Kidney tubule cell (primary cell): ENCODE results near the gene ARHGEF9.

Experiments
- DNase-seq: peaks from one replicate; pipeline ENCODE4 v3.0.0-alpha.2; 2018; ENCODE audit warnings: low spot score

ARHGEF9 gene

DNA sequence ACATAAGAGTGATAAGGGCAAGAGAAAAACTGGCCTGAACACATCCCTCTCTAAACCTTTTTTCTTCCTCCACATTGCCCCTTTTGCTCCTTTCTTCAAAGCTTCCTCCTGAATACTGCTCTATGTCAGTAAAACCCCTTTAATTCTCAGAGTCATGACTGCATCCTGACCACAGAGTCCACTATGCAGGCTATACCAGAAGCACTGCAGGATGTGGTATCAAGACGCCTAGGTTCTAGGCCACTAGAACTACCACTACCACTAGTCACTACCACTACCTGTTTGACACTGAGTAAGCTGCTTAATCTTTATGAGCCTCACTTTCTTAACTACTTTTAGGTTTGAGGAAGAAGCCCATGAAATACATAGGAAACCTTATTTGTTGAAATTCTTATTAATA is 38.7 kb downstream of the ARHGEF9 start:
- peak; percentile 20 for DNase-seq

DNA sequence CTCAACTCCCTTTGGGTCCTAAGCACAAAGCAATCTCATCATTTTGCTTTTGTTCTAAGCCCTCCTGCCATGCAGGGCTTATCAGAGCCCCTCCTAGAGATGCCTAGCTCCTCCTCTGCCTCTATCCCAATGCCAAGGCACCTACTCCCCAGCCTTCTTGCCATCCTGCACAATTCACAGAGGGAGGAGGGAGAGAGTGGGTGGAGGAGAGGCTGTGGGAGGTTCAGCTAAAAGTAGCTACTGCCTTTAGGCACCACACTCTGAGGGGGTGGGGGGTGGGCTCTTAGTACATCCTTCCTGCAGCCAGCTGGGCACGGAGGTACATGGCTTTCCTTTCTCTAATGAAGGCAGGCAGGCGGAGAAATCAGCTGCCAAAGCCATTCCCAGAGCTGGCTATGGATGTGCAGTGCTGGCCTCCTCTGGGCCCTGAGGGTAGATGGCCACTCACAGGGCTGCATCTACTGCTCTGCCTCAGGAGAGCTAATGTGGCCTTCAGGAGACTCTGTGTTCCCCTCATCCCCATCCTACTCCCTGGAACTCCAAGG is 40.1 kb downstream of the ARHGEF9 start:
- DNase-seq: no peak

DNA sequence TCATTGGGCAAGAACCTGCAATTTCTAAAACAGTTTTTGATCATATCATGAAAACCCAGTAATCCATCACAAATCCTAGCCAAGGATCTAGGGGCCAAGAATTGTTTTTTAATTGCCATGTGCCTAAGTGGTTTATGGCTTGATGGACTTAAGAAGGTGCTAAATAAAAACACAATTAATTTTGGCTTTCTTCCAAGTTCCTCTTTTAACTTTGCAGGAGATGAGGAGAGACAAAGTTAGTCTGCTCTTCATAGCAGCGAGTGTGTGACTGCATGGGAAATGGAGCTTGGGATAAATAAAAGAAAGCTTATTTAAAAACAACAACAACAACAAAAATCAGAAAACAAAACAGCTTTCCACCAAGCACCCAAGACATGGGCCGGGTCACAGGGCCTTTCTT is 41.4 kb downstream of the ARHGEF9 start:
- DNase-seq: no peak

DNA sequence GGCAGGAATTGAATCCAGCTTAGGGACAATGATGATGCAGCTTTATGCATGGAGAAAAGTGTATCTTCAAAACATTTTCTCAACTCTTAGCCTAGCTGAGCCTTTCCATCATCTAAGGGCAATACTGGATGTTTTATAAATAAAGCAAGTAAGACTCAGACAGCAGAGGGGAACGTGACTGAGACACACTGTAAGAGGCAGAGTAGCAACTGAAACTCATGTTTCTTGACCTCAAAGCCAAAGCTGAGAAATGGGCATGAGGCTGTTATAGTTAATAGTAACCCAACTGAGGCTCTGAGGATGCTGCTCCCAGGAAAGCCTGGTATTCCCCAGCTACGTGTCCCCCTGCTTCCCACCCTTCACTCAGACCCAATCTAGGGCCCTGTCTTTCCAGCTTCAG is 44.6 kb downstream of the ARHGEF9 start:
- no peak for DNase-seq

DNA sequence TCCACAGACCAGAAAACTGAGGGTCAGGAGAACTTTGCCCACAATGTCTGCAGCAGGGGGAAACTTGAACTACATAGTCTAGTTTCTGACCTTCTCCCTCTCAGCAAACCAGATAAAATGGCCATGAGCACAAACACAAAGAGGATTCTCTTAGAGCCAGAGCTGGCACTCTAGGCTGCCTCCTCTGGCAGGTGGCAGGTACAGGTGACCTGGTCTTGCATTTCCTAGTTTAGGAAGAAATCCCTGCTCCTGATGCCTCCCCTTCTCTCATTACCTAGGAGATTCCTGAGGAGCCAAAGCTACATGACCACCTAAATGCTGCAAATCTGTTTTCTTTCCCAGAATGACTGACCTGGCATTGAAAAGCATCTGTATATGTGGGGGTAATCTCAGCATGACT is 45.1 kb downstream of the ARHGEF9 start:
- DNase-seq: no peak

DNA sequence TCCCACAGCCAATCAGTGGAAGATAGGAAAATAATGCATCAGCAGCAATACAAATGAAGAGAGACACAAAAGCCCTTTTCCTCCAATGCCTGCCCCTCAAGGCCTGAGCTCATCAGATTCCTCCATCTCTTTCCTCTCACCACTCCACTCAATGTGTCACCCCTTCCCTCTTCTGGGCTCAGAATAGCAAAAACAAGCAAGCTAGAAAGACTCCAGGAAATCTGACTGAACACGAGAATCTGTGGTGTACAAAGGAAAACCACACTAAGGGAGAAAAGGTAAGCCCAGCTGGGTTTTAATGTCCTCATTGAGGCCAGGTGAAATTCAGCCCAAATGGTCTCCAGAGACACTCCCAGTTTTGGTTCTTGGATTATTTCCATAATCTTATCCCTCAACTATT is 46.3 kb downstream of the ARHGEF9 start:
- DNase-seq: no peak

DNA sequence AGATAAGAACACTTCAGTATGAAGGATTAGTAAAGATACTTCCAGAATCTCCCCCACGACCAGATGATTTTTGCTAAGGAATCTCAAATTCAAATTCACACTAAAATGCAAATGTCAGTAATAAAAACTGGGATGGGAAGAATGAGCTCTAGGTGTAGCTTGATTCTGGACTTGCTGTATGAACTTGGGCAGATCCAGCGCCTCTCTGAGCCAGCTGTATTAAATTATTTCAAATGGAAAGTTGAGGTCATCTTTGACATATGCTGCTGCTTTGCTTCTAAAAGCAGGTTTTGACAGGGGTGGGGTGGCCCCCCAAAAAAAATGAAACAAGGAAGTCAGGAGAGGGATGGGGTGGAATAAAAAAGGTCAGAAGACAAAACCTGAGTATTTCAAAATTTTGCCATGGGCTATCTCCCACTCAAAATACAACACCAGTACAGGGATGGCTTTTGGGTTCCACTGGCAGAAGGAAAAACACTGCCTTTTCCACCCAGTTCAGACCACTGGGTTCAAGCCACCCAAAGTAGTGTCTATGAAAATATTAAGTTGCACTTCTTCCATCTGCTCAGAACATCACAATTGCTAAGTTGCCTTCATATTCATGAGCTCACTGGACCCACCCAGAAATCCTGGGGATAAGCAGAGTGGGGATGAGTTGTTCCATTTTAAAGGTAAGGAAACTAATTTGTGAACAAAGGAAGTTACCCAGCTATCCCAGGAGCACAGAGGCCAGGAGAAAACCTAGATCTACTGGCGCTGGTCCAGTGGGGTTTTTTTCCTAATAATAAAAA is 47.7 kb downstream of the ARHGEF9 start:
- DNase-seq: no peak

DNA sequence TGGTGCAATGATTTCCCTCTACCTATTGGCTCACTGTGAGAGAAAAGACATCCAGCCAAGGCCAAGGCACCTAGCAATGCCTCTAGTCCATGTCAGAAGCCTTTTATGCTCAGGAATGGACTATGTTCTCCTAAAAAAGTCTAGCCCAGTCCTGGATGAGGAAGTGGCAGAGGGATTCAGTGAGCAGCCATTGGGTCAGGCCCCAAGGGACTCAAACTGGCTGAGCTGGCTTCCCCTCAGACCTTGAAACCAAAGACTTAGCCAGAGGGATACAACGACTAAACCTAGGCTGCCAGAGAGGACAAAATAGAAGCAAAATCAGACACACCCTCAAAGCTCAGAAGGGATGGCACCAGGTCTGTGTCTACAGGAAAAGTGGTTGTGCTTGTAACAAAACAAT is 49.1 kb downstream of the ARHGEF9 start:
- DNase-seq: no peak

DNA sequence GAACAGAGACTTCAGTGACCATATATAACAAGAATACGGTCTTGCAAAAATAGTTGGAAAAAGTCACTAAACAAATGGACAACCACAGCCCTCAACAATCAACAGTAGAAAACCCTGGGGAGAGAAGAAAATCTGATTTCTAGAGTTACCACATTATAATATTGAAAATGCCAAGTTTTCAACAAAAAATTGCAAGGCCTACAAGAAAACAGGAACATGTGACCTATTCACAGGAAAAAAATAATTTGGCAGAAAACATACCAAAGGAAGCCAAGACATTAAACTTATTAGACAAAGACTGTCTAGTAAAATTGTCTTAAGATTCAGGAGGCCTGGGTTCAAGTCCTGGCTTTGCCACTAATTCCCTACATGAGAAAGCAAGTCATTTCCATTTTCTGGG is 64.7 kb downstream of the ARHGEF9 start:
- no peak for DNase-seq

DNA sequence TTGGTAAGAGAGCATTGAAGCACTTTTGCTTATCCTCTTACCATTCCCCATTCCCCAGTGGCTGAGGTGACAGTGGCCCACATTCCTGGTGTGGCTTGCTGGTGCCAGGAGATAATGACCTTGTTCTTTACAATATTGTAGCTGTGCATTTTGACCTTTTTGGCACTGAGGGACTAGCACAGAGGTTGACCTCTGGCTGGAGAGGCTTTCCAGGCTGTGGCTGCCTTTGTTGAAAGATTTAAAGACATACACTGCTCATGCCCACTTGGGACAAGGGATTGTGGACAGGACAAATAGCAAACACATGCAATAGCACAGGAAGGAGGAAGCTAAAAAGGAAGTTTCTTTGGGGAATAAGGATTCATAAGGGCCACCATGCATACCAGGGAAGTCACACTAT is 65.4 kb downstream of the ARHGEF9 start:
- no peak for DNase-seq

DNA sequence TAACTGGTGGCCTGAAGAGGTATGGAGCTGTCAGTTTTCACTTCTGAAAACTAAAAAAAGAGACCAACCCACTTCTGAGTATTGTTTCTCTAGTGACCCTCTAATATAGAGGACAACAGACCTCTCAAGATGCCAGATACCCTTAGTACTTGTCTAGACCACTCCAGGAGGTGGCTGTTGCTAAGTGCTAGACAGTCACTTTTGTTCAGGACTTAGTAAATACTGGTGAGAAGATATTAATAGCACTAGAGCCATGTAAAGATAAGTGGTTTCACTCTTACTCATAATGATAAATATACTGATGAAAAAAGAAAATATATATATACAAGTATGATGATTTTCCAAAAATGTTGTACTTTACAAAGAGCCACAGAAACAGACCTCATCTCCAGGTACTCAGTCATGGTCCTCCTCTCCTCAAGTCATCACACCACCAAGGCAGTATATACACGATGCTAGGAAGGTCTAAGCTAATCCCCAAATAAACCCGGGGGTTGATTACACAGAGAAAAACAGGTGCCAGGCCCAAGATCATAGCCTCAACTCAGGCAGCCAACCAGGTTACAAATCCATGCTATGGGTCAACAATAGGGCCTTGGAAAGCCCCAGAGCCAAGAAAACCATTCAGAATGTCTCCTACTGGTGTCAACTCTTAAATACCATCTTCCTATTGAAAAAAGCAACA is 66.9 kb downstream of the ARHGEF9 start:
- DNase-seq: no peak

DNA sequence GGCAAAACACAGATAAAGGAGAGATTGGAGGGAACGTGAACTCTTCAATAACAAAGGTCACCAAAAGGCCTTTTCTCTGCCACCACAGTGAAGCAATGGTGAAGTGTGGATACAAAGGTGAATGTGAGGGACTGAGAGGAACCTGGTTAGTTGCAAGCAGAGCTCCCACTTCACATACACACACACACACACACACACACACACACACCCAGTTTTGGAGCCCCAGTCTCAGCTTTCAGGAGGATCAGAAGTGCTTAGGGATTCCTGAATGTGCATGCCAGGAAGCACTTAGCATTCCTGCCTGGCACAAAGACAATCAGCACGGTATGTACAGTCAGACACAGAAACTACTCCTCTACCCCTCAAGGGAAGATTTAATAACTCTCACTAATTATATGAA is 71.5 kb downstream of the ARHGEF9 start:
- DNase-seq: no peak

DNA sequence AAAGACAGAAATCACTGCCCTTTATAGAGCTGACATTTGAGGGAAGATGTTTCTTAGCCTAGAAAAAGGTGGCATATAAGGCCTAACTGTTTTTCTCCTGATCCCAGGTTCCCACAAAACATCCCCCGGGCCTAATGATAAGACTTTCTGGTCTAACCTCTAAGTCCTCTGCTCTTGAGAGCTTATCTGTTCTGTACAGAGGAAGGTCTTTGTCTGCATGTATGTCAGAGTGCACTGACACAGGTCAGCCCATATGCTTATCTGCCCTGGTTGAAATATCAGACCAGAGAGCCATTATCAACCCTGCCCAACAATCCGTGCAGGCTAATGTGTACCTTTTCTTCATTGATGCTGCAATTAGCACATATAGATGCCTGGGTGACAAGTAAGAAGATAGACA is 76.2 kb downstream of the ARHGEF9 start:
- DNase-seq: no peak

DNA sequence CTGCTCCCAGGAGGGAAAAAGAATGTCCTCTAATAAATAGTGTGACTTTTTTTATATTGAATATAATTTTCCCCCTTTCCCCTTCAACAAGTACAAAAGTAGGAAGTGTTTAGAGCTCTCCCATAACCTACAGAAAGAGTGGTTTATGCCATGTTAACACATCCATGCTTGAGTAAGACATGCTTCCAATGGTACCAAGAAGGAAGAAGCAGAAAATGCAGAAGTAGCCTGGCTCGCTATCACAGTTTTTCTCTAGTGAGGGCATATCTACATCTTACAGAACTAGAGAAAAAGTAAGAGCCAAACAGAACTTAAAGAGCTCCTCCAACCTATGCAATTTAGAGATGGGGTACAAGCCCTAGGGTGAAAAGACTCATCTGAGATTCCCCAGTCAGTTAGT is 82.5 kb downstream of the ARHGEF9 start:
- no peak for DNase-seq

DNA sequence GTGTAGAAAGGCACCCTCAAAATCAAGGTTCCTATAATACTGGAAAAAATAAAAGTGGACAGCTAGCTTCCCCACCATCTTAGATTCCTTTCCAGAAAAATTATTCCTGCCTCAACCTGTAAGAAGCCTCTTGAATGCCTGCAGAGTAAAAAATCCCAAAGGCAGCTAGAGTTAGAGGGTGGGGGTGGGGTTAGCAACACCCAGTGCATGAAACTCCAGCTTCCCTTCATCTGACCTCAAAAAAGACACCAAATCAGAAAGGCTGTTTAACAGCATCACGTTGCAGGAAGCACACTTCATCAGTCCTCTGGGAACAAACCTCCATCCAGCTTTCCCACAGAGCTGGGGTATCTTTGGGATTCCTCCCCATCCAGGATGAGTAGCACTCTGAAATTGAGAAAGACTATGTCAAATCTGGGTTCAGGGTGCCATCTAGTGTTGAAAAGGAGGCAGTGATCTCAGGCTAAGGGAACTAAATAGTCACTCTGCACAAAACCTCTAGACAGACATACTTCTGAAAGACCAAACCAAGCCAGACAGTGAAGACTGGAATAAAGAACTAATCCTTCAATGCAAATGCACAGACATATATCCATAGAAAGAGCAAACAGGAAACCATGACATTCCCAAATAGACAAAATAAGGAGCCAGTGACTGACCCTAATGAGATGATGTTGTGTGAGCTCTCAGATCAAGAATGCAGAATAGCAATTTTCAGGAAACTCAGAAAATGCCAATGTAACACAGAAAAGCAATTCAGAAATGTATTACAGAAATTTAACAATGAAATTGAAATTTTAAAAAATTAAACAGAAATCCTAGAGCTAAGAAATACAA is 97.9 kb downstream of the ARHGEF9 start:
- DNase-seq: peak; percentile 53

DNA sequence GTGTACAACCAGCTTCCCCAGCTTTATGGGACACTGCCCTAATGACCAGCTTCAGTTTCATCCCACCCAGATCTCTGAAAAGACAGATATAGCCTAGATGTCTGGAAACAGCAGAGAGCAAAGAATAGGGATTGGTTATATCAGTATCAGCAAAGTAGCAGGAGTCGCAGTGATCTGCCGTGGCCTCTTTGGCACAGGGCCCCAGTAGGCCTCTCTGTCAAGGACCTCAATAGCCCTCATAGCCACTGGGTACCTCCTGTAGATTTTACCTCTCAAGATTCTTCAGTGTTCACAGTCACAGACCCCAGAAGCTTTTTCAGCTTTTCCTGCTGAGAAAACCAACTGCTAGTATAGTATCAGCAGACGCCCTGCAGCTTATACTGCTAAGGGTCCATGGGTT is 104.6 kb downstream of the ARHGEF9 start:
- DNase-seq: no peak

DNA sequence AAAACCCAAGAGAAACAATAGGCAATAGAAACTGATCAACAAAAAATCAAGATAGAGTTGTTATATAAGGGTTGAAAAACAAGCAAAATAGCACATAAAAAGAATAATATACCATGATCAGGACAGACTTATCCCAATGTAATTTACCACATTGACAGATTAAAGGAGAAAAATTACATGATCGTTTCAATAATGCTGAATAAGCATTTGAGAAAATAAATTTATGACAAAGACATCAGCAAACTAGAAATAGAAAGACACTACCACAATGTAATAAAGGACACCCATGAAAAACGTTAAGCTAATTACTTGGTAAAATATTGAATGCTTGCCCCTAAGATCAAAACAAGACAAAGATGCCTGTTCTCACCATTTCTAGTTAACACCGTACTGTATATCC is 105.6 kb downstream of the ARHGEF9 start:
- DNase-seq: no peak

DNA sequence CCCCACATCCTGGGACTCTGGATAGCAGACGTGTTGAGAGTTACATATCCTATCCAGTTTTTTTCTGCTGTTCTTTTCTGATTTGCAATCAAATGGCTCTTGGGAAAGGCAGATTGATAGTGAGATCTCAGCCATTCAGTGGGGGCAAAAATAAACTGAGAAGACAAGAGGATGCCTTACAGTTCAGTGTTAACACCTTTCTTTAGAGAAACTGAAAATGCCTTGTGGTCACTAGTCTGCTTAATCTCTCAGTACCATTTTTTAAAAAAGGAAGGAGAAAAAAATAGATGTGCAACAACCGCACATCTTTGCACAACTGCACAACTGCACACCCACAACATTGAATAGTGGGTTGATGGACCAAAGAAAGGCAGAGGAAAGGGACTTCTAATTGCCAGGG is 109.3 kb downstream of the ARHGEF9 start:
- no peak for DNase-seq

DNA sequence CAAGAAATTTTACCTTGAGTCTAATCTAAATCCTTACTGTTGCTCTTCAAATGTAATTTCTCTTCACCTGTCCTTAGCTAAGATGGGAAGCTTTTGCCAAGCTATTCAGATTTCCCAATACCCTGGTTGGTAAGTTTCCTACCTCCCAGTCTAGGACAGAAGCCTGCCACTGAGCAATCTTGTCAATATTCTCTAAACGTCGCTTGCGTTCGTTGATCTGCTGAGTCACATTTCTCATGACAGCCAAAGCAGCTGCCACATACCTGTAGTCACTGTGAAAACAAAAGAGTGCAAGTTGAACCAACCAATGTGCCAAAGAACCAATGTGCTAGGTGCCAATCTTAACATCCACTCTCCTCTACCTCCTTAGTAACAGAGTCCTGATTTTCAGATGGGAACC is 111.1 kb downstream of the ARHGEF9 start:
- DNase-seq: no peak

DNA sequence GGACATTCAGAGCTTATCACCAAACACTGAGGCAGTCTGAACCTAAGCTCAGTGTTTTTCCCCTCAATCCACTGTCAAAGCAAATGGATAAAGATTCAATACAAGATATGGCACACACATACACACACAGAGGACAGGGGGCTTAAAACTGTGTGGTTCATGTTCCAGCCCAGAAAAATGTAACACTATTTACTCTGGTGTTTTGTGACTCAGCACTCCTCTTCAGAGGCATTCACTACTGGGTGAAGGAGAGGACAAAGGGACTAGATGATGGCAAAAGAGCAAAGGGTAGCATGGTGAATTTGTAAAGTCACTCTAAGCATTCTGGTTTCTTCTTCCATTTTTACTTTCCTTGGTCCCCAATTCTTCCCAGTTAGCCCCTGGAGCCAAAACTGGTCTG is 120.3 kb downstream of the ARHGEF9 start:
- no peak for DNase-seq

DNA sequence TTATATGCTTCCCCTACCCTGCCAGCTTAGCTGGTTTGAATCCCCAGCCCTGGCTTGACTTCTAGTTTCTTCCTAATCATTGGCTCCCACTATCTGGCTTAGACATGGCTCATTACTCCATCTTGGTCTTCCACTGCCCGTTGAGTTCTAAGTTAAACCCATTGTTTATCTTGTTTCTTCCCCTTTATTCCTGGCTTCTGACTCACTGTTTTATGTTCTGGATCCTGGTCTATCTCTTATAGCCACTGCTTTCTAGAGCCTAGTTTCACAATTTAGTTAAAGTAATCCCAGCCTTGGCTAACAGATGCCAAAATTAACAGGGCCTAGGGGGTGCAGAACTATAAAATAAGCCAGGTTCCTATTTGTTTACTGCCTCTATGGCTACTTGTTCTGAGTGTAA is 120.9 kb downstream of the ARHGEF9 start:
- no peak for DNase-seq

DNA sequence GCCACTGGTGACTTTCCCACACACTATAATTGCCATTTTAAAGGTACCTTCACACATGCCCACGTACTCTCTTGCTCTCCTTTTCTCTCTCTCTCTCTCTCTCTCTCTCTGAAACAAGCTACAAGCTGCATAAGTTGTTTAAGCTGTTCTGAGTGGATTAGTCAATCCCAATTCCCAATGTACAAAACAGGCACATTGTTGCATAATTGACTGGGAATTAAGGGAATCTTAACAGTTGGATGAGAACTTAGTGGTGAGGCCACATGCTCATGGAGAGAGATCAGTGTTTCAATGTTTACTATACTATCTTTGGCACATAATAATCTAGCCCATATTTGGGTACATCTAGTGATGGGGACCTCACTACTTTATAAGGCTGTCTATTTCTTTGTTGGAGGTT is 123.3 kb downstream of the ARHGEF9 start:
- no peak for DNase-seq

DNA sequence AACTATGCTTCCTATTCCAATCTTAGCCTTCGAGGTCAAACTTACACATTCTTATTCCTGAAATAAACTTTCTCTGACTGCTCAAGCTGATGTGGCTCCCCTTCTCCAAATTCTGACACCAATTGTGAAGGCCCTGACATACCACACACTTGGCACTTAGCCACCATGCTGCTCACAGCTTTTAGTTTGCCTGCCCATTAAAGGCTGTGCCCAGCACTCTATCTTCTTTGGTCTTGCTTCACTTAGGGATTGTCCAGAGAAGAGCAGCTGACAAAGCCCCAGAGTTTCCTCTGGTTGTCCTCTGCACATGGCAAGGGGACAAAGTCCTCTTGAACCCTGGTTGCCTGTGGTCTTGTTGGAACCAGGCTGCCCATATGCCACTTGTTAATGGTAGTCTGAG is 126.1 kb downstream of the ARHGEF9 start:
- no peak for DNase-seq
